ENCODE measurements around the gene TENM3.

TENM3 gene

GRCh38 chr4:182426901-182427300, 183.7 kb downstream of the TENM3 start:
- H3K9me2 ChIP-seq (replicated peaks; ENCODE audit: insufficient read depth, low read length): no peaks in the 10 kb centered on the region
- no peak overlapping the region for H3K4me2 ChIP-seq (ENCODE audit: low read depth, low read length)
- H3F3A ChIP-seq (ENCODE audit: insufficient read depth, low read length): no peaks in the 10 kb centered on the region
- H3K27ac ChIP-seq (ENCODE audit: low read length): no peak overlapping the region
- no peak overlapping the region for H3K9ac ChIP-seq (ENCODE audit: low read length)
- no peaks in the 10 kb centered on the region for H3K36me3 ChIP-seq (replicated peaks; ENCODE audit: insufficient read depth, low read length)
- no peaks in the 10 kb centered on the region for H4K20me1 ChIP-seq (ENCODE audit: insufficient read depth, low read length)
- no peaks in the 10 kb centered on the region for H3K9me3 ChIP-seq (replicated peaks; ENCODE audit: insufficient read depth, low read length)
- no peak for TF ChIP-seq EZH2 (optimal IDR thresholded peaks at IDR 0.05; ENCODE audit: low read depth, low read length)
- TF ChIP-seq EZH2phosphoT487 (IDR thresholded peaks at IDR 0.05; ENCODE audit: low read length): no peak
- TF ChIP-seq CTCF (IDR thresholded peaks at IDR 0.05; ENCODE audit: low read length): no peak
- DNase-seq: no peak
- no peak overlapping the region for H2AFZ ChIP-seq (ENCODE audit: low read length)
- no peaks in the 10 kb centered on the region for H3K27me3 ChIP-seq (replicated peaks; ENCODE audit: insufficient read depth, low read length)
- H3K4me3 ChIP-seq (ENCODE audit: low read length): no peak overlapping the region
- H3K4me1 ChIP-seq (ENCODE audit: low read length): no peaks in the 10 kb centered on the region
- no peaks in the 10 kb centered on the region for H3K79me2 ChIP-seq (ENCODE audit: low read length)

- Histone ChIP-seq H3K4me3 (ENCODE audit: low read length) (no peak overlapping the region), H3K4me1 (ENCODE audit: low read length) (no peaks in the 10 kb centered on the region), H3K27ac (ENCODE audit: low read length) (no peak overlapping the region)
Measured at GRCh38 chr4:182427554-182427953, 184.4 kb downstream of the TENM3 start.

GRCh38 chr4:182429896-182430295, 186.7 kb downstream of the TENM3 start:
- no peak overlapping the region for H2AFZ ChIP-seq (ENCODE audit: low read length)
- DNase-seq: no peak
- H3K9ac ChIP-seq (ENCODE audit: low read length): no peak overlapping the region
- H3K36me3 ChIP-seq (replicated peaks; ENCODE audit: insufficient read depth, low read length): no peaks in the 10 kb centered on the region
- no peak overlapping the region for H3K27ac ChIP-seq (ENCODE audit: low read length)
- H3K4me1 ChIP-seq (ENCODE audit: low read length): no peaks in the 10 kb centered on the region
- H3K9me2 ChIP-seq (replicated peaks; ENCODE audit: insufficient read depth, low read length): no peaks in the 10 kb centered on the region
- no peaks in the 10 kb centered on the region for H4K20me1 ChIP-seq (ENCODE audit: insufficient read depth, low read length)
- H3K9me3 ChIP-seq (replicated peaks; ENCODE audit: insufficient read depth, low read length): no peaks in the 10 kb centered on the region
- no peak overlapping the region for H3K4me3 ChIP-seq (ENCODE audit: low read length)
- no peaks in the 10 kb centered on the region for H3K27me3 ChIP-seq (replicated peaks; ENCODE audit: insufficient read depth, low read length)
- H3K79me2 ChIP-seq (ENCODE audit: low read length): no peaks in the 10 kb centered on the region
- H3K4me2 ChIP-seq (ENCODE audit: low read depth, low read length): no peak overlapping the region
- H3F3A ChIP-seq (ENCODE audit: insufficient read depth, low read length): no peaks in the 10 kb centered on the region
- no peak for TF ChIP-seq EZH2 (optimal IDR thresholded peaks at IDR 0.05; ENCODE audit: low read depth, low read length)
- TF ChIP-seq EZH2phosphoT487 (IDR thresholded peaks at IDR 0.05; ENCODE audit: low read length): no peak
- no peak for TF ChIP-seq CTCF (IDR thresholded peaks at IDR 0.05; ENCODE audit: low read length)

More at GRCh38 chr4:182427554-182427953, 184.4 kb downstream of the TENM3 start:
- no peaks in the 10 kb centered on the region for H3K9me2 ChIP-seq (replicated peaks; ENCODE audit: insufficient read depth, low read length)
- H3K9me3 ChIP-seq (replicated peaks; ENCODE audit: insufficient read depth, low read length): no peaks in the 10 kb centered on the region
- H4K20me1 ChIP-seq (ENCODE audit: insufficient read depth, low read length): no peaks in the 10 kb centered on the region
- no peaks in the 10 kb centered on the region for H3F3A ChIP-seq (ENCODE audit: insufficient read depth, low read length)
- no peak overlapping the region for H3K4me2 ChIP-seq (ENCODE audit: low read depth, low read length)
- no peaks in the 10 kb centered on the region for H3K27me3 ChIP-seq (replicated peaks; ENCODE audit: insufficient read depth, low read length)
- H2AFZ ChIP-seq (ENCODE audit: low read length): no peak overlapping the region
- H3K9ac ChIP-seq (ENCODE audit: low read length): no peak overlapping the region
- no peak for TF ChIP-seq CTCF (IDR thresholded peaks at IDR 0.05; ENCODE audit: low read length)
- DNase-seq: no peak
- H3K79me2 ChIP-seq (ENCODE audit: low read length): no peaks in the 10 kb centered on the region
- no peaks in the 10 kb centered on the region for H3K36me3 ChIP-seq (replicated peaks; ENCODE audit: insufficient read depth, low read length)

Measured in MM.1S (cell line).